Nephron progenitor cell (in vitro differentiated cells): ENCODE data around the gene SPPL3.
"Not testable (repeated sequence)": the region's sequence is repeated elsewhere in the genome, so short reads cannot be mapped to it uniquely, and the experiment has no call there.

Source experiments
- DNase-seq: peaks from one replicate; pipeline ENCODE4 v3.0.0; 2021
- H3K27ac Mint-ChIP-seq: 2 replicates; pipeline ENCODE4 v1.8.0; 2021; ENCODE audit warnings: mild to moderate bottlenecking, moderate library complexity, mixed read lengths
- H3K27me3 Mint-ChIP-seq: 2 replicates; pipeline ENCODE4 v1.8.0; 2021; ENCODE audit warnings: mild to moderate bottlenecking, low read depth, mixed read lengths; ENCODE audit not compliant: poor library complexity
- H3K36me3 Mint-ChIP-seq: 2 replicates; pipeline ENCODE4 v1.8.0; 2021; ENCODE audit warnings: low read depth, mixed read lengths
- H3K4me1 Mint-ChIP-seq: 2 replicates; pipeline ENCODE4 v1.8.0; 2021; ENCODE audit warnings: mixed read lengths
- H3K4me3 Mint-ChIP-seq: 2 replicates; pipeline ENCODE4 v1.8.0; 2021; ENCODE audit warnings: mild to moderate bottlenecking, moderate library complexity, mixed read lengths
- H3K9me3 Mint-ChIP-seq: 2 replicates; pipeline ENCODE4 v1.8.0; 2021; ENCODE audit warnings: mild to moderate bottlenecking, moderate library complexity, mixed read lengths
- TF ChIP-seq, protein P1 (sequence below): fragments of 200-600 bp; sonication (generic); IDR thresholded peaks from 2 replicates; pipeline ENCODE4 v1.5.0; 2021; ENCODE audit warnings: antibody characterized with exemption

SPPL3 gene

DNA sequence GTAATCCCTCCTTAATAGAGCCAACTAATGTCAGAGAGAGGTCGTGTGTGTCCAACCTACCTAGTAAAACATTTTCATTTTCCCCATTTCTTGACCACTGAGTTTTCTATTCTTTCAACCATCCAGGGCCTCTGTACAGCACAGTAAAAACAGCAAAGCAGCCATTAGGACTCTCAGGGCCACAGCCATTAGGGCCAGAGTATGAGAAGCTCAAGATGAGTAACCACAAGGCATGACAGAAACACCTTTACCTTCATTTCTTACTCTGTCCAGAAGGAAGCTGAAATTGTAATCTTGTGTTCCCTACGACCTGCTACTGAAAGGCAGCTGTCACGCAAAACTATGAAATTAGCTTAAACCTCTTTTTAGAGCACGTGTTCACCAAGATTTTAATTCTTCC is 2.3 kb downstream of the SPPL3 start:
- Mint-ChIP-seq H3K9me3 (no peaks in the 10 kb centered on the region), H3K4me3 (peak overlapping the region; percentile 100), H3K4me1 (peaks cover 27% of the 10 kb centered on the region), H3K27me3 (no peaks in the 10 kb centered on the region), H3K27ac (no peak overlapping the region), H3K36me3 (peaks cover 49% of the 10 kb centered on the region)
- TF ChIP-seq, protein P1, sequence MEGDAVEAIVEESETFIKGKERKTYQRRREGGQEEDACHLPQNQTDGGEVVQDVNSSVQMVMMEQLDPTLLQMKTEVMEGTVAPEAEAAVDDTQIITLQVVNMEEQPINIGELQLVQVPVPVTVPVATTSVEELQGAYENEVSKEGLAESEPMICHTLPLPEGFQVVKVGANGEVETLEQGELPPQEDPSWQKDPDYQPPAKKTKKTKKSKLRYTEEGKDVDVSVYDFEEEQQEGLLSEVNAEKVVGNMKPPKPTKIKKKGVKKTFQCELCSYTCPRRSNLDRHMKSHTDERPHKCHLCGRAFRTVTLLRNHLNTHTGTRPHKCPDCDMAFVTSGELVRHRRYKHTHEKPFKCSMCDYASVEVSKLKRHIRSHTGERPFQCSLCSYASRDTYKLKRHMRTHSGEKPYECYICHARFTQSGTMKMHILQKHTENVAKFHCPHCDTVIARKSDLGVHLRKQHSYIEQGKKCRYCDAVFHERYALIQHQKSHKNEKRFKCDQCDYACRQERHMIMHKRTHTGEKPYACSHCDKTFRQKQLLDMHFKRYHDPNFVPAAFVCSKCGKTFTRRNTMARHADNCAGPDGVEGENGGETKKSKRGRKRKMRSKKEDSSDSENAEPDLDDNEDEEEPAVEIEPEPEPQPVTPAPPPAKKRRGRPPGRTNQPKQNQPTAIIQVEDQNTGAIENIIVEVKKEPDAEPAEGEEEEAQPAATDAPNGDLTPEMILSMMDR, result no peak
- DNase-seq, result no peak

DNA sequence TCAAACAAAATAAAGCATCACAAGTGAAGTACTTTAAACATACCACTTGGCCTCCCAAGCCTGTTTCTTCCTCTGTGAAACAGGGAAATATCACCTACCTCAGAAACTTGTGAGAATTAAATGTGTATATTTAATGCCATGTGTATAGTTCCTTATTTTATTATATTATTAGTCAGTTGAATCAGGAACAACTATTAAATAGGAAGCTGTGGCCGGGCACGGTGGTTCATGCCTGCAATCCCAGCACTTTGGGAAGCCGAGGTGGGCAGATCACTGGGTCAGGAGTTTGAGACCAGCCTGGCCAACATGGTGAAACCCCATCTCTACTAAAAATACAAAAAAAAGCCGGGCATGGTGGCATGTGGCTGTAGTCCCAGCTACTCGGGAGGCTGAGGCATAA is 3.1 kb downstream of the SPPL3 start:
- Mint-ChIP-seq H3K36me3 (peaks cover 54% of the 10 kb centered on the region), H3K4me1 (peaks cover 27% of the 10 kb centered on the region)
- H3K4me3 Mint-ChIP-seq, DNase-seq, H3K27me3 Mint-ChIP-seq, H3K9me3 Mint-ChIP-seq, H3K27ac Mint-ChIP-seq: not testable (repeated sequence)

DNA sequence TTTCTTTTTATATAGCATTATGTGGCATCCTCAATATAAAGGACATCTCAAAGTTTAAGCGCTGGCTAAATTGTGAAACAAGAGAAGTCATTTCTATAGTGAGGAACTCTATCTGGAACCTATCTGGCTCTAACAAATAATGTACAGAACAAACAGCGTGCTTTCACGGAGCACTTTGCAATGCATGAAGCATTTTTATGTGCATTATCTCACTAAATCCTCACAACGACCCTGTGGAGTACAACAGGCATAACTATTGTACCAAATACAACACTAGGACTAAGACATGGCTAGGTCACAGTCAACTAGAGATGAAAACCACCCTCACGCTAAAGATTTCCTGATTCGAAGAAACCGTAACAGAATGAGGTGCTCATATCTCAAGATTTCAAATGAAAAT is 8.6 kb downstream of the SPPL3 start:
- Mint-ChIP-seq H3K27me3 (no peaks in the 10 kb centered on the region), H3K9me3 (no peaks in the 10 kb centered on the region), H3K36me3 (peaks cover 75% of the 10 kb centered on the region), H3K27ac (peak overlapping the region; percentile 51), H3K4me3 (no peak overlapping the region), H3K4me1 (peaks cover 32% of the 10 kb centered on the region)
- no peak for DNase-seq
- TF ChIP-seq, protein P1, result no peak

DNA sequence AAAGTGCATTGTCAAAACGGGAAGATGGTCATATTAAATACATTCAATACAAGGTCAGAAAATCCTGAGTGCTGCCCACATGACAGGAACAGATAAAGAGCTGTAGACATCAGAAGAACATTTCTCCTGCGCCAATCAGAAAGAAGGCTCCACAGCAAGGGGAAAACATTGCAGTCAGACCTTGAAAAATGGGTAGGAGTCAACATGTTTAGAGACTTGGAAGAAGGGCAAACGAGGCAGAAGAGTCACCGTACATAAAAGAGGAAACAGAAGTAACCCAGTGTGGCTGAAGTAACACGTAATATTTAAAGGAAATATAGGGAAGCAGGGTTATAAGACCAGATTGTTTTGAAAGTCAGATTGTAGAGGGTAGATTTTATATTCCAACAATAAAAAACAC is 11.9 kb downstream of the SPPL3 start:
- TF ChIP-seq, protein P1, result no peak
- Mint-ChIP-seq H3K4me1 (peaks cover 32% of the 10 kb centered on the region), H3K36me3 (peaks cover 58% of the 10 kb centered on the region), H3K4me3 (no peak overlapping the region), H3K9me3 (no peaks in the 10 kb centered on the region), H3K27me3 (no peaks in the 10 kb centered on the region), H3K27ac (peak overlapping the region; percentile 94)
- DNase-seq, result no peak

DNA sequence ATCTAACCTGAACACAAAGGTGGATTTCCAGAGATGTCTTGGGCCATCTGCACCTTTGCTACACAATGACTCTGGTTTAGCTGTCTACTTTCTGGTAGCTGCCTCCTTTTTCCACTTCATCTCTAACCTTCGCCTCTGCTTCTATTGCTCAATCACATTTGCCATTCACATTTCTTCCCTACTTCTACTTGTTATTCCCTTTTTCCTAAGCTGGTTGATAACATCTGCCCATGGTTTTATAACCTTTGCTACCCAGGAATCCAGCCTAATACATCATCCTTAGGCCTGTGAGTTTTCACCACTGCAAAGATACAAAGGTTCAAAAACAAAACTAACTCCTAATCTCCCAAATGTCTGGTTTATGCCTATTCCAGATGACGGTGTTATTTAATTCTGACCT is 13.2 kb downstream of the SPPL3 start:
- Mint-ChIP-seq H3K36me3 (peaks cover 54% of the 10 kb centered on the region), H3K4me3 (no peak overlapping the region), H3K27me3 (no peaks in the 10 kb centered on the region), H3K27ac (peak overlapping the region; percentile 77), H3K9me3 (no peaks in the 10 kb centered on the region), H3K4me1 (peaks cover 40% of the 10 kb centered on the region)
- TF ChIP-seq, protein P1, result no peak
- no peak for DNase-seq

DNA sequence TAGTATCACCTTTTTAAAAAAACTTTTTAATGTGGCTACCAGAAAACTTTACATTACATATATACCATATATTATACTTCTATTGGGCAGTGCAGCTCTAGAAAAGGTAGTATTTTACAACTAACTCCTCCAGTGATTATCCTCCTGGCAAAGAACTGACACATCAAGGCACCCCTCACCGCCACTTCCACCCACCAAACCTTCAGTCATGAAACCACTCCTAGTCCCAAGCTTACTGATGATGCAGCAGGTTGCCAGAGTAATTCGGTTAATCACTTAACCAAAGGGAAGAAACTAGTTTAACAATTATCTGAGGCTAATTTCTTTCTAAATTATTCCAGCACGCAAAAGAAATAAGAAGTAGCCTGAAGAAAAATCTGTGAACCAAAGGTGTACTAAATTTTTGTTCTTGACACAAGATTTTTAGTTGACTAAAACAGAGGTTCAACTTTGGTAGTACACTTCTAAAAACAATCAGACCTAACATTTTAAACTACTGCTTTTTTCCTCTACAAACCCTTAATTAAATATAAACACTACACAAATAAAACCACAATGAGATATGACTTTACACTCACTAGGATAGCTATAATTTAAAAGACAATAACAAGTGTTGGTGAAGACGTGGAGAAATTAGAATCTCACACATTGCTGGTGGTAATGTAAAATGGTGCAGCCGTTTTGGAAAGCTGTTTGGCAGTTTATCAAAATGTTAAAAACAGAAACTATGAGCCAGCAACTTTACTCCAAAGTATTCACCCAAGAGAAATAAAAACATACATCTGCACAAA is 16.7 kb downstream of the SPPL3 start:
- TF ChIP-seq, protein P1, result no peak
- no peaks in the 10 kb centered on the region for H3K9me3 Mint-ChIP-seq
- H3K4me3 Mint-ChIP-seq, result no peak overlapping the region
- peak overlapping the region; percentile 57 for H3K27ac Mint-ChIP-seq
- DNase-seq, result no peak
- H3K36me3 Mint-ChIP-seq, result peaks cover 36% of the 10 kb centered on the region
- no peaks in the 10 kb centered on the region for H3K27me3 Mint-ChIP-seq
- peaks cover 25% of the 10 kb centered on the region for H3K4me1 Mint-ChIP-seq
